HG03565 (cell line): ENCODE data around the gene CTNNBL1.

ENCODE experiments used
- ATAC-seq: cut with Tn5 transposase; IDR thresholded peaks from one replicate; pipeline ENCODE4 v1.9.1; 2021; ENCODE audit warnings: mild to moderate bottlenecking, moderate library complexity; ENCODE audit not compliant: unreplicated experiment

CTNNBL1 gene

GRCh38 chr20:37808233-37809070 lies 114.6 kb downstream of the CTNNBL1 start:
- ATAC-seq = no peak

GRCh38 chr20:37810027-37810426 lies 116.2 kb downstream of the CTNNBL1 start:
- no peak for ATAC-seq

GRCh38 chr20:37816003-37816402 lies 122.2 kb downstream of the CTNNBL1 start:
- ATAC-seq = no peak

GRCh38 chr20:37816726-37817125 lies 122.9 kb downstream of the CTNNBL1 start:
- ATAC-seq = no peak

GRCh38 chr20:37821696-37822095 lies 127.9 kb downstream of the CTNNBL1 start:
- ATAC-seq = no peak

- ATAC-seq = no peak
These were observed 128.3 kb downstream of the CTNNBL1 start for GRCh38 chr20:37822141-37822601.

GRCh38 chr20:37823296-37823980 lies 129.6 kb downstream of the CTNNBL1 start:
- no peak for ATAC-seq

- no peak for ATAC-seq
These were observed 133.8 kb downstream of the CTNNBL1 start for GRCh38 chr20:37827605-37828004.

GRCh38 chr20:37828684-37829083 lies 134.9 kb downstream of the CTNNBL1 start:
- no peak for ATAC-seq

GRCh38 chr20:37829128-37829527 lies 135.3 kb downstream of the CTNNBL1 start:
- ATAC-seq = no peak

- ATAC-seq = no peak
These were observed 139.5 kb downstream of the CTNNBL1 start for GRCh38 chr20:37833221-37833896.

- ATAC-seq = no peak
These were observed 143.1 kb downstream of the CTNNBL1 start for GRCh38 chr20:37836926-37837325.

GRCh38 chr20:37837924-37838323 lies 144.1 kb downstream of the CTNNBL1 start:
- no peak for ATAC-seq

- no peak for ATAC-seq
These were observed 145.1 kb downstream of the CTNNBL1 start for GRCh38 chr20:37838769-37839431.

GRCh38 chr20:37839432-37839827 lies 145.6 kb downstream of the CTNNBL1 start:
- no peak for ATAC-seq

GRCh38 chr20:37839955-37840354 lies 146.1 kb downstream of the CTNNBL1 start:
- no peak for ATAC-seq

GRCh38 chr20:37841389-37841788 lies 147.6 kb downstream of the CTNNBL1 start:
- ATAC-seq = no peak

GRCh38 chr20:37841971-37842370 lies 148.1 kb downstream of the CTNNBL1 start:
- no peak for ATAC-seq

- no peak for ATAC-seq
These were observed 151.4 kb downstream of the CTNNBL1 start for GRCh38 chr20:37845241-37845681.

- no peak for ATAC-seq
These were observed 152.0 kb downstream of the CTNNBL1 start for GRCh38 chr20:37845878-37846277.

GRCh38 chr20:37846573-37846972 lies 152.7 kb downstream of the CTNNBL1 start:
- no peak for ATAC-seq
